Activated naive CD8-positive, alpha-beta T cell treated with anti-CD3 and anti-CD28 coated beads for 36 hours (primary cell): ENCODE data around the gene SPACA9. TPM values are rescaled to one million over a fixed set of nuclear protein-coding genes. Genes with fewer than 3 reads are reported as not detected.

Experiments
- DNase-seq: peaks from one replicate; pipeline ENCODE4 v3.0.0; 2021
- H3K27ac Mint-ChIP-seq: one replicate; pipeline ENCODE4 v1.8.0; 2022; ENCODE audit warnings: mild to moderate bottlenecking, moderate library complexity, mixed read lengths
- H3K27me3 Mint-ChIP-seq: one replicate; pipeline ENCODE4 v1.8.0; 2022; ENCODE audit warnings: mild to moderate bottlenecking, mixed read lengths
- H3K36me3 Mint-ChIP-seq: one replicate; pipeline ENCODE4 v1.8.0; 2021; ENCODE audit warnings: mild to moderate bottlenecking, mixed read lengths
- H3K4me1 Mint-ChIP-seq: one replicate; pipeline ENCODE4 v1.8.0; 2021; ENCODE audit warnings: mixed read lengths
- H3K4me3 Mint-ChIP-seq: one replicate; pipeline ENCODE4 v1.8.0; 2022; ENCODE audit warnings: mild to moderate bottlenecking, moderate library complexity, mixed read lengths
- H3K9me3 Mint-ChIP-seq: one replicate; pipeline ENCODE4 v1.8.0; 2022; ENCODE audit warnings: mixed read lengths
- total RNA-seq, 2 experiments: library from RNA; stranded (reverse); gene quantifications; one replicate each; pipeline ENCODE4 v1.2.3, GENCODE V29; 2021

Gene SPACA9
- total RNA-seq, 2 experiments from 2014 or later, result 1.9 to 2.7 TPM

- peaks cover 4% of the 10 kb centered on the region for H3K36me3 Mint-ChIP-seq
- H3K9me3 Mint-ChIP-seq, result no peaks in the 10 kb centered on the region
- no peaks in the 10 kb centered on the region for H3K27me3 Mint-ChIP-seq
- no peak overlapping the region for H3K27ac Mint-ChIP-seq
- H3K4me1 Mint-ChIP-seq, result peaks cover 7% of the 10 kb centered on the region
- DNase-seq, result no peak
- no peak overlapping the region for H3K4me3 Mint-ChIP-seq
Measured at GRCh38 chr9:132896906-132897305, 18.2 kb downstream of the SPACA9 start.

GRCh38 chr9:132898051-132898450, 19.4 kb downstream of the SPACA9 start:
- no peaks in the 10 kb centered on the region for H3K9me3 Mint-ChIP-seq
- H3K27ac Mint-ChIP-seq, result no peak overlapping the region
- H3K4me3 Mint-ChIP-seq, result no peak overlapping the region
- H3K27me3 Mint-ChIP-seq, result no peaks in the 10 kb centered on the region
- no peak for DNase-seq
- peaks cover 4% of the 10 kb centered on the region for H3K36me3 Mint-ChIP-seq
- peaks cover 9% of the 10 kb centered on the region for H3K4me1 Mint-ChIP-seq

GRCh38 chr9:132901858-132902831, 23.4 kb downstream of the SPACA9 start:
- Mint-ChIP-seq H3K27me3 (no peaks in the 10 kb centered on the region), H3K4me1 (peaks cover 9% of the 10 kb centered on the region), H3K27ac (no peak overlapping the region), H3K4me3 (no peak overlapping the region), H3K9me3 (no peaks in the 10 kb centered on the region), H3K36me3 (peaks cover 2% of the 10 kb centered on the region)
- peak; percentile 69 for DNase-seq

- H3K27me3 Mint-ChIP-seq, result no peaks in the 10 kb centered on the region
- H3K4me1 Mint-ChIP-seq, result peaks cover 15% of the 10 kb centered on the region
- no peak overlapping the region for H3K27ac Mint-ChIP-seq
- no peak for DNase-seq
- no peaks in the 10 kb centered on the region for H3K9me3 Mint-ChIP-seq
- H3K4me3 Mint-ChIP-seq, result no peak overlapping the region
- H3K36me3 Mint-ChIP-seq, result peaks cover 2% of the 10 kb centered on the region
Measured at GRCh38 chr9:132903574-132904492, 25.1 kb downstream of the SPACA9 start.

- H3K27me3 Mint-ChIP-seq, result no peaks in the 10 kb centered on the region
- no peaks in the 10 kb centered on the region for H3K9me3 Mint-ChIP-seq
- peaks cover 4% of the 10 kb centered on the region for H3K36me3 Mint-ChIP-seq
- H3K27ac Mint-ChIP-seq, result no peak overlapping the region
- DNase-seq, result no peak
- H3K4me1 Mint-ChIP-seq, result peaks cover 20% of the 10 kb centered on the region
- no peak overlapping the region for H3K4me3 Mint-ChIP-seq
Measured at GRCh38 chr9:132905726-132906125, 27.0 kb downstream of the SPACA9 start.

- no peaks in the 10 kb centered on the region for H3K9me3 Mint-ChIP-seq
- H3K4me3 Mint-ChIP-seq, result no peak overlapping the region
- no peak for DNase-seq
- H3K4me1 Mint-ChIP-seq, result peaks cover 12% of the 10 kb centered on the region
- H3K36me3 Mint-ChIP-seq, result peaks cover 11% of the 10 kb centered on the region
- H3K27me3 Mint-ChIP-seq, result no peaks in the 10 kb centered on the region
- H3K27ac Mint-ChIP-seq, result no peak overlapping the region
Measured at GRCh38 chr9:132908635-132909034, 29.9 kb downstream of the SPACA9 start.

GRCh38 chr9:132909311-132909710, 30.6 kb downstream of the SPACA9 start:
- Mint-ChIP-seq H3K4me1 (peaks cover 12% of the 10 kb centered on the region), H3K9me3 (no peaks in the 10 kb centered on the region), H3K27ac (no peak overlapping the region), H3K36me3 (peaks cover 11% of the 10 kb centered on the region), H3K27me3 (no peaks in the 10 kb centered on the region), H3K4me3 (no peak overlapping the region)
- DNase-seq, result no peak

GRCh38 chr9:132910376-132910775, 31.7 kb downstream of the SPACA9 start:
- Mint-ChIP-seq H3K4me3 (no peak overlapping the region), H3K27ac (no peak overlapping the region), H3K27me3 (no peaks in the 10 kb centered on the region), H3K9me3 (no peaks in the 10 kb centered on the region), H3K36me3 (peaks cover 11% of the 10 kb centered on the region), H3K4me1 (peaks cover 12% of the 10 kb centered on the region)
- DNase-seq, result no peak

GRCh38 chr9:132912131-132912530, 33.4 kb downstream of the SPACA9 start:
- H3K4me3 Mint-ChIP-seq, result no peak overlapping the region
- H3K27ac Mint-ChIP-seq, result no peak overlapping the region
- H3K4me1 Mint-ChIP-seq, result peaks cover 12% of the 10 kb centered on the region
- no peaks in the 10 kb centered on the region for H3K27me3 Mint-ChIP-seq
- no peaks in the 10 kb centered on the region for H3K9me3 Mint-ChIP-seq
- no peak for DNase-seq
- peaks cover 17% of the 10 kb centered on the region for H3K36me3 Mint-ChIP-seq

- Mint-ChIP-seq H3K27ac (no peak overlapping the region), H3K4me1 (no peaks in the 10 kb centered on the region), H3K36me3 (peaks cover 21% of the 10 kb centered on the region), H3K4me3 (no peak overlapping the region), H3K27me3 (no peaks in the 10 kb centered on the region), H3K9me3 (no peaks in the 10 kb centered on the region)
- DNase-seq, result no peak
Measured at GRCh38 chr9:132914924-132915323, 36.2 kb downstream of the SPACA9 start.

GRCh38 chr9:132919614-132920268, 41.0 kb downstream of the SPACA9 start:
- Mint-ChIP-seq H3K4me1 (no peaks in the 10 kb centered on the region), H3K36me3 (peaks cover 16% of the 10 kb centered on the region), H3K27me3 (no peaks in the 10 kb centered on the region), H3K27ac (no peak overlapping the region), H3K4me3 (no peak overlapping the region), H3K9me3 (no peaks in the 10 kb centered on the region)
- no peak for DNase-seq

GRCh38 chr9:132923346-132923902, 44.7 kb downstream of the SPACA9 start:
- no peak for DNase-seq
- H3K9me3 Mint-ChIP-seq, result no peaks in the 10 kb centered on the region
- H3K27me3 Mint-ChIP-seq, result no peaks in the 10 kb centered on the region
- peaks cover 6% of the 10 kb centered on the region for H3K36me3 Mint-ChIP-seq
- no peaks in the 10 kb centered on the region for H3K4me1 Mint-ChIP-seq
- no peak overlapping the region for H3K27ac Mint-ChIP-seq
- H3K4me3 Mint-ChIP-seq, result no peak overlapping the region

GRCh38 chr9:132927704-132928103, 49.0 kb downstream of the SPACA9 start:
- Mint-ChIP-seq H3K36me3 (peaks cover 8% of the 10 kb centered on the region), H3K9me3 (no peaks in the 10 kb centered on the region), H3K27ac (no peak overlapping the region), H3K4me3 (no peak overlapping the region), H3K4me1 (peaks cover 2% of the 10 kb centered on the region), H3K27me3 (no peaks in the 10 kb centered on the region)
- no peak for DNase-seq

GRCh38 chr9:132931178-132931735, 52.6 kb downstream of the SPACA9 start:
- Mint-ChIP-seq H3K4me1 (peaks cover 8% of the 10 kb centered on the region), H3K36me3 (peaks cover 10% of the 10 kb centered on the region), H3K9me3 (no peaks in the 10 kb centered on the region), H3K27me3 (no peaks in the 10 kb centered on the region), H3K4me3 (no peak overlapping the region), H3K27ac (no peak overlapping the region)
- DNase-seq, result no peak
